B cell (primary cell): ENCODE measurements around the gene SS18L1.

ENCODE experiments used
- CTCF ChIP-seq: fragments of 200-600 bp; IDR thresholded peaks from one replicate; pipeline ENCODE4 v1.8.0; 2022; ENCODE audit warnings: antibody characterized with exemption, mild to moderate bottlenecking
- EZH2 ChIP-seq: IDR thresholded peaks from 2 replicates; pipeline ENCODE4 v1.6.1; 2012; ENCODE audit warnings: borderline replicate concordance, low read depth, mild to moderate bottlenecking, moderate library complexity, low read length; ENCODE audit not compliant: insufficient read depth, poor library complexity, severe bottlenecking

GRCh38 chr20:62215020-62215990, 71.7 kb downstream of the SS18L1 start:
- no peak for TF ChIP-seq CTCF
- TF ChIP-seq EZH2 = no peak
